Measurements from ENCODE around the gene DAO.

DAO gene

DNA sequence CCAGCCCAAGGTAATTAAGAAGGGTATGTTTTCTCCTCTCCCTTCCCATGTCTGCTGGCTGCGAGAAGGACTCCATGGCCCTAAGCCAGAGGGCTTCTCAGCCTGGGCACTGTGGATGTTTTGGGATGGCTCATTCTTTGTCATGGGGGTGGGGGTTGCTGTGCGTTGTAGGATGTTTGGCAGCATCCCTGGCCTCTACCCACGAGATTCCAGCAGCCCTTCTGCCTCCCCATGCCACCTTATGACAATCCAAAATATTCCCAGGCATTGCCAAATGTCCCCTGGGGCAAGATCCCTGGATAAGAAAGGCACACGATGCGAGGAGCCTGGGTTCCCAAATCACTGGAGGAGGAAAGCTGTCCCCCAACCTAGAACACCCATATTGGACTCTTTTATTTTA lies 36.4 kb downstream of the DAO start:
- Histone ChIP-seq H3K27me3 (ENCODE audit: insufficient read depth, poor library complexity, severe bottlenecking) (no peaks in the 10 kb centered on the region), H3K27ac (replicated peaks) (no peak overlapping the region), H3K4me3 (replicated peaks; ENCODE audit: insufficient read depth, low read length) (no peak overlapping the region)
- DNase-seq (ENCODE audit: low read depth in 1 of 2, low spot score in 1 of 2): no peak
- TF ChIP-seq GABPA (IDR thresholded peaks at IDR 0.05; ENCODE audit: low read depth) (no peak), POLR2AphosphoS5 (IDR thresholded peaks at IDR 0.05; ENCODE audit: low read depth) (no peak), SPI1 (IDR thresholded peaks at IDR 0.05; ENCODE audit: borderline replicate concordance, low read depth) (no peak)
- TF ChIP-seq, protein P1, sequence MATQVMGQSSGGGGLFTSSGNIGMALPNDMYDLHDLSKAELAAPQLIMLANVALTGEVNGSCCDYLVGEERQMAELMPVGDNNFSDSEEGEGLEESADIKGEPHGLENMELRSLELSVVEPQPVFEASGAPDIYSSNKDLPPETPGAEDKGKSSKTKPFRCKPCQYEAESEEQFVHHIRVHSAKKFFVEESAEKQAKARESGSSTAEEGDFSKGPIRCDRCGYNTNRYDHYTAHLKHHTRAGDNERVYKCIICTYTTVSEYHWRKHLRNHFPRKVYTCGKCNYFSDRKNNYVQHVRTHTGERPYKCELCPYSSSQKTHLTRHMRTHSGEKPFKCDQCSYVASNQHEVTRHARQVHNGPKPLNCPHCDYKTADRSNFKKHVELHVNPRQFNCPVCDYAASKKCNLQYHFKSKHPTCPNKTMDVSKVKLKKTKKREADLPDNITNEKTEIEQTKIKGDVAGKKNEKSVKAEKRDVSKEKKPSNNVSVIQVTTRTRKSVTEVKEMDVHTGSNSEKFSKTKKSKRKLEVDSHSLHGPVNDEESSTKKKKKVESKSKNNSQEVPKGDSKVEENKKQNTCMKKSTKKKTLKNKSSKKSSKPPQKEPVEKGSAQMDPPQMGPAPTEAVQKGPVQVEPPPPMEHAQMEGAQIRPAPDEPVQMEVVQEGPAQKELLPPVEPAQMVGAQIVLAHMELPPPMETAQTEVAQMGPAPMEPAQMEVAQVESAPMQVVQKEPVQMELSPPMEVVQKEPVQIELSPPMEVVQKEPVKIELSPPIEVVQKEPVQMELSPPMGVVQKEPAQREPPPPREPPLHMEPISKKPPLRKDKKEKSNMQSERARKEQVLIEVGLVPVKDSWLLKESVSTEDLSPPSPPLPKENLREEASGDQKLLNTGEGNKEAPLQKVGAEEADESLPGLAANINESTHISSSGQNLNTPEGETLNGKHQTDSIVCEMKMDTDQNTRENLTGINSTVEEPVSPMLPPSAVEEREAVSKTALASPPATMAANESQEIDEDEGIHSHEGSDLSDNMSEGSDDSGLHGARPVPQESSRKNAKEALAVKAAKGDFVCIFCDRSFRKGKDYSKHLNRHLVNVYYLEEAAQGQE (IDR thresholded peaks at IDR 0.05; ENCODE audit: insufficient replicate concordance, low read depth): no peak
- TF ChIP-seq, protein P2, sequence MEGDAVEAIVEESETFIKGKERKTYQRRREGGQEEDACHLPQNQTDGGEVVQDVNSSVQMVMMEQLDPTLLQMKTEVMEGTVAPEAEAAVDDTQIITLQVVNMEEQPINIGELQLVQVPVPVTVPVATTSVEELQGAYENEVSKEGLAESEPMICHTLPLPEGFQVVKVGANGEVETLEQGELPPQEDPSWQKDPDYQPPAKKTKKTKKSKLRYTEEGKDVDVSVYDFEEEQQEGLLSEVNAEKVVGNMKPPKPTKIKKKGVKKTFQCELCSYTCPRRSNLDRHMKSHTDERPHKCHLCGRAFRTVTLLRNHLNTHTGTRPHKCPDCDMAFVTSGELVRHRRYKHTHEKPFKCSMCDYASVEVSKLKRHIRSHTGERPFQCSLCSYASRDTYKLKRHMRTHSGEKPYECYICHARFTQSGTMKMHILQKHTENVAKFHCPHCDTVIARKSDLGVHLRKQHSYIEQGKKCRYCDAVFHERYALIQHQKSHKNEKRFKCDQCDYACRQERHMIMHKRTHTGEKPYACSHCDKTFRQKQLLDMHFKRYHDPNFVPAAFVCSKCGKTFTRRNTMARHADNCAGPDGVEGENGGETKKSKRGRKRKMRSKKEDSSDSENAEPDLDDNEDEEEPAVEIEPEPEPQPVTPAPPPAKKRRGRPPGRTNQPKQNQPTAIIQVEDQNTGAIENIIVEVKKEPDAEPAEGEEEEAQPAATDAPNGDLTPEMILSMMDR (IDR thresholded peaks at IDR 0.05; ENCODE audit: insufficient read depth, low read length): no peak

DNA sequence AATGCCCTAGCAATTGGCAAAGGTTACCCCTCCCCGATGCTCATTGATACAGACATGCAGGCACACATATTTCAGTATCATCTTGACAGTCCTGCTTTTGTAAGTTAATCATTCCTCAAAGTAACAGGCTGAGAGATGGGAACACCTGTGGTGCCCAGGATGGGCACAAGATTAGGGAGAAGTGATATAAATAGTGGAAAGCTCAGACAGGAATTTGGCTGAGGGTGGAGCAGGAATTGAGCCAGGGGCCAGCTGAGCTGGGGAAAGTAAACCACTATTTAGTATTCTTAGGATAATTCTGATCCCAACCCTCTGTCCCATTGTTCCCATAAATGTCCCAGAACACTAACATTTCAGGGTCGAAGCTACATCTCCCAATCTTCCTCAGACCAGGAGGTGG lies 38.3 kb downstream of the DAO start:
- H3K4me3 ChIP-seq (replicated peaks; ENCODE audit: insufficient read depth, low read length): no peak overlapping the region
- H3K27ac ChIP-seq (replicated peaks): no peak overlapping the region
- TF ChIP-seq, protein P2 (IDR thresholded peaks at IDR 0.05; ENCODE audit: insufficient read depth, low read length): no peak
- TF ChIP-seq GABPA (IDR thresholded peaks at IDR 0.05; ENCODE audit: low read depth): no peak
- TF ChIP-seq SPI1 (IDR thresholded peaks at IDR 0.05; ENCODE audit: borderline replicate concordance, low read depth): no peak
- TF ChIP-seq, protein P1 (IDR thresholded peaks at IDR 0.05; ENCODE audit: insufficient replicate concordance, low read depth): no peak
- no peak for TF ChIP-seq POLR2AphosphoS5 (IDR thresholded peaks at IDR 0.05; ENCODE audit: low read depth)
- no peaks in the 10 kb centered on the region for H3K27me3 ChIP-seq (ENCODE audit: insufficient read depth, poor library complexity, severe bottlenecking)
- DNase-seq (ENCODE audit: low read depth in 1 of 2, low spot score in 1 of 2): no peak

DNA sequence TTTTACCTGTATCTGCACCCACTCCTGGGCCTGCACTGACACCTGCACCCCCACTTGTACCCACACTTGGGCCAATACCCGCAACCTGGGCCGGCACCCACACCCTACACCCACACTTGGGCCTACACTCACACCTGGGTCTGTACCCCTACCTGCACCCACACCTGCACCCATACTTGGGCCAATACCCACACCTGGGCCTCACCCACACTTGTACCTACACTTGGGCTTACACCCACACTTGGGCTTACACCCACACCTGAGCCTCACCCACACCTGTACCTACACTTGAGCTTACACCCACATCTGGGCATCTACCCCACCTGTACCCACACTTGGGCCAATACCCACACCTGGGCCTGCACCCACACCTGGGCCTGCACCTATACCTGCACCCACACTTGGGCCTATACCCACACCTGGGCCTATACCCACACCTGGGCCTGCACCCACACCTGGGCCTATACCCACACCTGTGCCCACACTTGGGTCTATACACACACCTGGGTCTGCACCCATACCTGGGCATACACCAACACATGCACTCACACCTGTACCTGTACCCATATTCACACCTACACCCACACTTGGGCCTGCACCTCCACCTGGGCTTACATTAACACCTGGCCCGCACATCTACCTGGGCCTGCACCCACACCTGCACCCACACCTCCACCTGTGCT lies 39.2 kb downstream of the DAO start:
- H3K27ac ChIP-seq (replicated peaks): no peak overlapping the region
- H3K4me3 ChIP-seq (replicated peaks; ENCODE audit: insufficient read depth, low read length): no peak overlapping the region
- no peak for DNase-seq (ENCODE audit: low read depth in 1 of 2, low spot score in 1 of 2)
- TF ChIP-seq, protein P1 (IDR thresholded peaks at IDR 0.05; ENCODE audit: insufficient replicate concordance, low read depth): no peak
- TF ChIP-seq POLR2AphosphoS5 (IDR thresholded peaks at IDR 0.05; ENCODE audit: low read depth): no peak
- TF ChIP-seq GABPA (IDR thresholded peaks at IDR 0.05; ENCODE audit: low read depth): no peak
- TF ChIP-seq, protein P2 (IDR thresholded peaks at IDR 0.05; ENCODE audit: insufficient read depth, low read length): no peak
- TF ChIP-seq SPI1 (IDR thresholded peaks at IDR 0.05; ENCODE audit: borderline replicate concordance, low read depth): no peak
- H3K27me3 ChIP-seq (ENCODE audit: insufficient read depth, poor library complexity, severe bottlenecking): no peaks in the 10 kb centered on the region

All from HL-60 (cell line).